ENCODE results near the gene TMC6. TPM values are rescaled to one million over a fixed set of nuclear protein-coding genes. Genes with fewer than 3 reads are reported as not detected.
A peak's percentile ranks its signal among the peaks of the same experiment; 100 is the strongest.

TMC6 gene
- total and polyA plus RNA-seq, 8 donors: 31.4 to 152 (median 42.8) TPM

DNA sequence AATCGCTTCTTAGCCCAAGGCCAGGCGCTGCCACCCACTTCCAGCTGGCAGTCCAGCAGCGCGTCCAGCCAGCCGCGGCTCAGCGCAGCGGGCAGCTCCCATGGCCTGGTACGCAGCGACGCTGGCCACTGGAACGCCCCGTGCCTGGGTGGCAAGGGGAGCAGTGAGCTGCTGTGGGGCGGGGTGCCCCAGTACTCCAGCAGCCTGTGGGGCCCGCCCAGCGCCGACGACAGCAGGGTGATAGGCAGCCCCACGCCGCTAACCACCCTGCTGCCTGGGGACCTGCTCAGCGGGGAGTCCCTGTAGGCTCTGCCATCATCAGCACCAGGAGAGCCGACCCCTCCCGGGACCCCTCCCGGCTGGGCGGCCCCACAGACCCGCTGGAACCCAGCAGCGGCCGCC lies 24.0 kb downstream of the TMC6 start:
- H3K36me3 ChIP-seq: peaks cover 0 to 69% of the 10 kb centered on the region in 2 donors

DNA sequence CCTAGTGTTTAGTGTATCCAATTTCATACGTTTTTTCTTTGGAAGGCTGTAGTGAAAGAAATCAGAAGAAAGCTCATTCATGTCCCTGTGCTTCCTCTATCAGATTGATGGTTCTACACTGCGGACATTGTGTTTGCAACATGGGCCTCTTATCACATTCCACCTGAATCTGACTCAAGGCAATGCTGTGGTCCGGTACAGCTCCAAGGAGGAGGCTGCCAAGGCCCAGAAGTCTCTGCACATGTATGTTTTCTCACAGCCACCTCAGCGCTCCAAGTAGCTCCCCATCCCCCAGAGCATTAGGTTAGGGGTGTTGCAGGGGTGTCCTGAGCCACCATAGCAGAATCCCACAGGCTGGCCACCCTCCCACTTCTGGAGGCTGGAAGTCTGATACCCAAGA lies 25.2 kb downstream of the TMC6 start:
- H3K36me3 ChIP-seq: peaks cover 0 to 69% of the 10 kb centered on the region in 2 donors
- H3K4me1 ChIP-seq: no peaks in the 10 kb centered on the region
- ATAC-seq (no peak), DNase-seq (no peak)
- H3K9me3 ChIP-seq: no peaks in the 10 kb centered on the region
- no peak overlapping the region for H3K4me3 ChIP-seq
- TF ChIP-seq CTCF (IDR thresholded peaks at IDR 0.05): no peak
- H3K27ac ChIP-seq: no peak overlapping the region
- intact Hi-C loops (cut with DNase I): no loop called here
- no peaks in the 10 kb centered on the region for H3K27me3 ChIP-seq

More for the DNA sequence above, 24.0 kb downstream of the TMC6 start:
- DNase-seq (peak in 1 of 4 donors; percentile 73), ATAC-seq (no peak)
- TF ChIP-seq CTCF (IDR thresholded peaks at IDR 0.05): no peak
- no peaks in the 10 kb centered on the region for H3K4me1 ChIP-seq
- H3K27me3 ChIP-seq: no peaks in the 10 kb centered on the region
- intact Hi-C loops (cut with DNase I): no loop called here
- no peak overlapping the region for H3K4me3 ChIP-seq
- H3K27ac ChIP-seq: no peak overlapping the region
- H3K9me3 ChIP-seq: no peaks in the 10 kb centered on the region

DNA sequence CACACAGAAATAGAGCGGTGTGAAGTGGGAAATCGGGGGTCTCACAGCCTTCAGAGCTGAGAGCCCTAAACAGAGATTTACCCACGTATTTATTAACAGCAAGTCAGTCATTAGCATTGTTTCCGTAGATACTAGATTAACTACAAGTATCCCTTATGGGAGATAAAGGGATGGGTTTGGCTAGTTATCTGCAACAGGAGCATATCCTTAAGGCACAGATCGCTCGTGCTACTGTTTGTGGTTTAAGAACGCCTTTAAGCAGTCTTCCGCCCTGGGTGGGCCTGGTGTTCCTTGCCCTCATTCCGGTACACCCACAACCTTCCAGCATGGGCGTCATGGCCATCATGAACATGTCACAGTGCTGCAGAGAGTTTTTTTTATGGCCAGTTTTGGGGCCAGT lies 27.0 kb downstream of the TMC6 start:
- no peak for ATAC-seq
- Histone ChIP-seq H3K4me1 (no peaks in the 10 kb centered on the region), H3K27ac (no peak overlapping the region), H3K27me3 (no peaks in the 10 kb centered on the region), H3K9me3 (no peaks in the 10 kb centered on the region), H3K36me3 (peaks cover 0 to 74% of the 10 kb centered on the region in 2 donors), H3K4me3 (no peak overlapping the region)
- intact Hi-C loops (cut with DNase I): no loop called here
- no peak for TF ChIP-seq CTCF (IDR thresholded peaks at IDR 0.05)
- no peak for DNase-seq

DNA sequence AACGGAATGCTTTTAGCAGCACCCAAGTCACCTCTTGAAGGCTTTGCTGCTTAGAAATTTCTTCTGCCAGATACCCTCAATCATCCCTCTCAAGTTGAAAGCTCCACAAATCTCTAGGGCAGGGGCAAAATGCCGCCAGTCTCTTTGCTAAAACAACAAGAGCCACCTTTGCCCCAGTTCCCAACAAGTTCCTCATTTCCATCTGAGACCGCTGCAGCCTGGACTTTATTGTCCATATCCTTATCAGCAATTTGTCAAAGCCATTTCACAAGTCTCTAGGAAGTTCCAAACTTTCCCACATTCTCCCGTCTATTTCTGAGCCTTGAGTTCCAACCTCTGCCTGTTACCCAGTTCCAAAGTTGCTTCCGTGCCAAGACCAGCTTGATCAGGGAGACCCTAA lies 27.4 kb downstream of the TMC6 start:
- intact Hi-C loops (cut with DNase I): no loop called here
- no peak overlapping the region for H3K4me3 ChIP-seq
- no peaks in the 10 kb centered on the region for H3K27me3 ChIP-seq
- ATAC-seq: no peak
- H3K36me3 ChIP-seq: peaks cover 0 to 78% of the 10 kb centered on the region in 2 donors
- H3K4me1 ChIP-seq: no peaks in the 10 kb centered on the region
- TF ChIP-seq CTCF (IDR thresholded peaks at IDR 0.05): no peak
- H3K9me3 ChIP-seq: no peaks in the 10 kb centered on the region
- no peak overlapping the region for H3K27ac ChIP-seq
- no peak for DNase-seq

DNA sequence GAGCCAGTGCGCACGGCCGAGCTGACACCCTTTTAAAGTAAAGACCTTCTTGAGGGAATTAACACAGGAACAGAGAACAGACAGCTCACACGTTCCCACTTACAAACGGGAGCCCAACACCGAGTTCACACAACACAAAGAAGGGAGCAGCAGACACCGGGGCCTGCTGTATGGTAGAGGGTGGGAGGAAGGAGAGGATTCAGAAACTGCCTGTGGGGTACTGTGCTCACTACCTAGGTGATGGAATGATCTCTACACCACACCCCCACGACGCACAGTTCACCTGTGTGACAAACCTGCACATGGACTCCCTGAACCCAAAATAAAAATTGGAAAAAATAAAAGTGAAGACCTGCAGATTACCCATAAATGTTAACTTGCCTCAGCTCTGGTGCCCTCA lies 32.5 kb downstream of the TMC6 start:
- H3K4me3 ChIP-seq: no peak overlapping the region
- DNase-seq (no peak), ATAC-seq (no peak)
- peaks cover 0 to 95% of the 10 kb centered on the region in 2 donors for H3K36me3 ChIP-seq
- no peaks in the 10 kb centered on the region for H3K4me1 ChIP-seq
- TF ChIP-seq CTCF (IDR thresholded peaks at IDR 0.05): no peak
- H3K9me3 ChIP-seq: no peaks in the 10 kb centered on the region
- no peaks in the 10 kb centered on the region for H3K27me3 ChIP-seq
- intact Hi-C loops (cut with DNase I): no loop called here
- H3K27ac ChIP-seq: no peak overlapping the region

Data from left lung (tissue), 10 donors.